HepG2 (cell line): ENCODE measurements around the gene TAAR1. TPM values are rescaled to one million over a fixed set of nuclear protein-coding genes. Genes with fewer than 3 reads are reported as not detected.

Experiments
- ARID4A ChIP-seq: sonication (generic); formaldehyde crosslinking; IDR thresholded peaks from 2 replicates; pipeline ENCODE4 v1.5.0; 2020; ENCODE audit warnings: mild to moderate bottlenecking, missing genetic modification reagents, borderline replicate concordance
- ATF4 ChIP-seq, 2 experiments: fragments of 450-650 bp in 1 of 2; sonication (generic) in 1 of 2; formaldehyde crosslinking; IDR thresholded peaks; 2 replicates each; pipeline versions ENCODE4 v1.5.0 to v1.8.0; 2020 to 2022; ENCODE audit warnings: mild to moderate bottlenecking in 1 of 2, missing genetic modification reagents in 1 of 2
- ATRX ChIP-seq: sonication (generic); formaldehyde crosslinking; IDR thresholded peaks from 2 replicates; pipeline ENCODE4 v1.4.0; 2020; ENCODE audit warnings: missing genetic modification reagents, borderline replicate concordance
- DZIP1 ChIP-seq: sonication (generic); formaldehyde crosslinking; IDR thresholded peaks from 2 replicates; pipeline ENCODE4 v1.5.0; 2020; ENCODE audit warnings: mild to moderate bottlenecking, missing genetic modification reagents
- GLMP ChIP-seq: sonication (generic); formaldehyde crosslinking; IDR thresholded peaks from 2 replicates; pipeline ENCODE4 v1.9.0; 2021; ENCODE audit warnings: missing genetic modification reagents, mild to moderate bottlenecking, borderline replicate concordance
- HMGXB4 ChIP-seq, 2 experiments: sonication (generic) in 1 of 2; formaldehyde crosslinking in 1 of 2; IDR thresholded peaks; 2 replicates each; pipeline versions ENCODE4 v1.4.0 to v1.6.1; 2018 to 2020; ENCODE audit warnings: missing genetic modification reagents in 2 of 2, borderline replicate concordance in 1 of 2, low read depth in 1 of 2, mild to moderate bottlenecking in 1 of 2, missing biosample characterization in 1 of 2
- KLF16 ChIP-seq, 2 experiments: sonication (generic) in 1 of 2; formaldehyde crosslinking in 1 of 2; IDR thresholded peaks; 2 replicates each; pipeline versions ENCODE4 v1.6.1 to v1.8.0; 2016 to 2023; ENCODE audit warnings: missing genetic modification reagents in 2 of 2, missing compliant biosample characterization in 1 of 2
- NR2F6 ChIP-seq, 2 experiments: IDR thresholded peaks; 2 replicates each; pipeline ENCODE4 v1.6.1; 2016; ENCODE audit warnings: antibody characterized with exemption in 1 of 2, mild to moderate bottlenecking in 1 of 2
- RNF219 ChIP-seq: sonication (generic); formaldehyde crosslinking; IDR thresholded peaks from 2 replicates; pipeline ENCODE4 v1.5.0; 2020; ENCODE audit warnings: mild to moderate bottlenecking, missing genetic modification reagents
- SKI ChIP-seq: fragments of 450-650 bp; IDR thresholded peaks from one replicate; pipeline ENCODE4 v1.6.1; 2018; ENCODE audit warnings: mild to moderate bottlenecking; ENCODE audit not compliant: partially characterized antibody
- ZNF496 ChIP-seq: sonication (generic); formaldehyde crosslinking; IDR thresholded peaks from 2 replicates; pipeline ENCODE4 v1.8.1; 2023; ENCODE audit warnings: mild to moderate bottlenecking, moderate library complexity, missing genetic modification reagents; ENCODE audit not compliant: insufficient replicate concordance
- ZNF549 ChIP-seq: sonication (generic); formaldehyde crosslinking; IDR thresholded peaks from 2 replicates; pipeline ENCODE4 v1.5.0; 2020; ENCODE audit warnings: missing genetic modification reagents
- ZNF577 ChIP-seq: sonication (generic); formaldehyde crosslinking; IDR thresholded peaks from 2 replicates; pipeline ENCODE4 v1.4.0; 2020; ENCODE audit warnings: mild to moderate bottlenecking, low read depth, missing genetic modification reagents, borderline replicate concordance
- polyA plus RNA-seq, 8 experiments: library from polyadenylated mRNA; depleted of rRNA in 3 of 8; stranded (reverse) in 7 of 8; unstranded in 1 of 8; fragments of >200 nt; fragmentation: Illumina TruSeq in 4 of 8; extraction: Trizol in 4 of 8; gene quantifications; 2 replicates each; pipeline versions ENCODE4 v1.2.1 to v1.2.3, GENCODE V29; 2011 to 2016; ENCODE audit warnings: low read depth in 4 of 8, missing spikeins in 1 of 8, mixed read lengths in 1 of 8; ENCODE audit not compliant: insufficient read depth in 1 of 8
- total RNA-seq, 5 experiments: library from RNA; depleted of rRNA; stranded (reverse); fragments of >200 nt; fragmentation: Illumina TruSeq; extraction: Trizol; gene quantifications; 2 replicates each; pipeline ENCODE4 v1.2.3, GENCODE V29; 2016; ENCODE audit warnings: low read depth in 1 of 5

The TAAR1 gene
- total and polyA plus RNA-seq, 2 of the 13 experiments (the other 11 are each of a cell fraction or from before 2014, with no cell fraction given) = not detected

- TF ChIP-seq ARID4A (CRISPR knock-in tag) (no peak), ATF4 (CRISPR knock-in tag; IDR thresholded peaks at IDR 0.05) (peak in 1 of 2 experiments; percentile 66; a peak in 2 of 4 replicates), RNF219 (CRISPR knock-in tag) (no peak), NR2F6 (IDR thresholded peaks at IDR 0.05) (peak; percentile 91), NR2F6 (CRISPR knock-in tag; IDR thresholded peaks at IDR 0.05) (peak; percentile 82; the same call in 1 of the 2 replicates), ZNF496 (CRISPR knock-in tag) (no peak), SKI (no peak), ZNF577 (CRISPR knock-in tag) (no peak), ATRX (CRISPR knock-in tag) (no peak), GLMP (no peak), KLF16 (CRISPR knock-in tag; IDR thresholded peaks at IDR 0.05) (no peak), DZIP1 (no peak), ZNF549 (no peak), HMGXB4 (CRISPR knock-in tag; IDR thresholded peaks at IDR 0.05; ENCODE audit: borderline replicate concordance in 1 of 2, low read depth in 1 of 2) (no peak)
Measured at GRCh38 chr6:132612449-132613108, 46.4 kb downstream of the TAAR1 start (continued).
